ENCODE data around the gene NXF1. TPM values are rescaled to one million over a fixed set of nuclear protein-coding genes. Genes with fewer than 3 reads are reported as not detected.

NXF1 gene
- total and polyA plus RNA-seq, 10 of the 15 experiments (the other 5 are each of a cell fraction or from before 2014, with no cell fraction given): 20.7 to 84.9 (median 40.6) TPM

DNA sequence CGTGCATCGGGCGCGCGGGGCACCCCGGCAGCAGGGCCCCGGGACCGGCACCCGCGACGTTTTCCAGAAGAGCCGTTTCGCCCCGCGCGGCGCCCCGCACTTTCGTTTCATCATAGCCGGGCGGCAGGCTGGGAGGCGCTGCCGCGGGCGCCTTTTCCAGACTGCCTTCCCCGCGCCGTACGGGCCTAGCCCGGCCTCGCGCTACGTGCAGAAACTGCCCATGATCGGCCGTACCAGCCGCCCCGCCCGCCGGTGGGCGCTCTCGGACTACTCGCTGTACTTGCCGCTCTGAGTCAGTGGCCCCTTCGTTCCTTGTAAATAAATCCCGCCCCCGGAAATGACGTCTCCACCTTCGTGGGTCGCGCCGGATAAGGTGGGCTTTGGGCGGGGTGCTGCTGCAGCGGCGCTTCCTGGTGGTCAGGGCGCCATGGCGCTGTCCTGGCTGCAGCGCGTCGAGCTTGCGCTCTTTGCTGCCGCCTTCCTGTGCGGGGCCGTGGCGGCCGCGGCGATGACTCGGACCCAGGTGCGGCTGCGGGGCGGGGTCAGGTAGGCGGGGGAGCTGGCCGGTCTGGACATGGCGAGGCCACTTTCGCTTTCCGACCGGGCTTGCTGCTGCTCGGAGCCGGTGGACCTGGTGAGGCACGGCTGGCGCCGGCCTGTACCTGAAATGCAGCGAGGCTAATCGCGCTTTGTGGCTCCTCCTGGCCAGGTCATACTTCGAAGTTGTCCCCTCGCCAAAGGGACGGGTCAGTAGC, 18.1 kb downstream of the NXF1 start, which contains the start of gene TMEM179B (continued):
- TF ChIP-seq, protein P1, sequence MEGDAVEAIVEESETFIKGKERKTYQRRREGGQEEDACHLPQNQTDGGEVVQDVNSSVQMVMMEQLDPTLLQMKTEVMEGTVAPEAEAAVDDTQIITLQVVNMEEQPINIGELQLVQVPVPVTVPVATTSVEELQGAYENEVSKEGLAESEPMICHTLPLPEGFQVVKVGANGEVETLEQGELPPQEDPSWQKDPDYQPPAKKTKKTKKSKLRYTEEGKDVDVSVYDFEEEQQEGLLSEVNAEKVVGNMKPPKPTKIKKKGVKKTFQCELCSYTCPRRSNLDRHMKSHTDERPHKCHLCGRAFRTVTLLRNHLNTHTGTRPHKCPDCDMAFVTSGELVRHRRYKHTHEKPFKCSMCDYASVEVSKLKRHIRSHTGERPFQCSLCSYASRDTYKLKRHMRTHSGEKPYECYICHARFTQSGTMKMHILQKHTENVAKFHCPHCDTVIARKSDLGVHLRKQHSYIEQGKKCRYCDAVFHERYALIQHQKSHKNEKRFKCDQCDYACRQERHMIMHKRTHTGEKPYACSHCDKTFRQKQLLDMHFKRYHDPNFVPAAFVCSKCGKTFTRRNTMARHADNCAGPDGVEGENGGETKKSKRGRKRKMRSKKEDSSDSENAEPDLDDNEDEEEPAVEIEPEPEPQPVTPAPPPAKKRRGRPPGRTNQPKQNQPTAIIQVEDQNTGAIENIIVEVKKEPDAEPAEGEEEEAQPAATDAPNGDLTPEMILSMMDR (IDR thresholded peaks at IDR 0.05 in 2 of 3, conservative IDR thresholded peaks at IDR 0.05 in 1 of 3; ENCODE audit: control insufficient read depth in 2 of 3, extremely low read depth in 1 of 3, insufficient read depth in 1 of 3, low read depth in 3 of 3, low read length in 3 of 3): peak; percentile 65 to 75 (median 74)
- TF ChIP-seq SMC3 (IDR thresholded peaks at IDR 0.05; ENCODE audit: borderline replicate concordance, low read length): peak; percentile 25; the same call in 1 of the 2 replicates
- TF ChIP-seq EED (IDR thresholded peaks at IDR 0.05; ENCODE audit: low read depth): no peak
- peak; percentile 69; the same call in 1 of the 2 replicates for TF ChIP-seq CHD2 (IDR thresholded peaks at IDR 0.05; ENCODE audit: borderline replicate concordance, low read depth, low read length)
- TF ChIP-seq POLR2A (IDR thresholded peaks at IDR 0.05; ENCODE audit: low read depth, low read length): peak; percentile 99
- TF ChIP-seq PAX8 (IDR thresholded peaks at IDR 0.05): no peak
- no peak for TF ChIP-seq ZZZ3 (IDR thresholded peaks at IDR 0.05; ENCODE audit: control insufficient read depth, insufficient read length, low read depth)
- TF ChIP-seq SREBF2 (IDR thresholded peaks at IDR 0.05; ENCODE audit: low read length): no peak
- no peak for TF ChIP-seq ZNF217 (IDR thresholded peaks at IDR 0.05)
- TF ChIP-seq CBFB (IDR thresholded peaks at IDR 0.05; ENCODE audit: low read depth): peak; percentile 83
- TF ChIP-seq ZBTB4 (CRISPR knock-in tag; IDR thresholded peaks at IDR 0.05): no peak
- no peak for TF ChIP-seq HDAC6 (IDR thresholded peaks at IDR 0.05; ENCODE audit: unreplicated experiment)
- TF ChIP-seq CEBPB (IDR thresholded peaks at IDR 0.05; ENCODE audit: borderline replicate concordance in 1 of 2, low read depth in 2 of 2, low read length in 2 of 2): no peak
- no peak; the same call in 1 of the 2 replicates for TF ChIP-seq STAT1 (conservative IDR thresholded peaks at IDR 0.05)
- peak; percentile 58 for TF ChIP-seq RAD21 (IDR thresholded peaks at IDR 0.05; ENCODE audit: insufficient read depth, low read depth, low read length)
- TF ChIP-seq GABPA (IDR thresholded peaks at IDR 0.05; ENCODE audit: low read depth): peak; percentile 93
- no peak for TF ChIP-seq JUNB (IDR thresholded peaks at IDR 0.05)
- TF ChIP-seq, protein P2, sequence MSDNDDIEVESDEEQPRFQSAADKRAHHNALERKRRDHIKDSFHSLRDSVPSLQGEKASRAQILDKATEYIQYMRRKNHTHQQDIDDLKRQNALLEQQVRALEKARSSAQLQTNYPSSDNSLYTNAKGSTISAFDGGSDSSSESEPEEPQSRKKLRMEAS (IDR thresholded peaks at IDR 0.05; ENCODE audit: low read depth, low read length): peak; percentile 60; the same call in 1 of the 2 replicates
- TF ChIP-seq RFX5 (IDR thresholded peaks at IDR 0.05; ENCODE audit: low read depth, low read length): no peak
- TF ChIP-seq FOXK2 (IDR thresholded peaks at IDR 0.05): 0 out of 2 replicates have a peak, but pooled peaks have one; percentile 21
- peak; percentile 43; the same call in 1 of the 2 replicates for TF ChIP-seq ATF7 (IDR thresholded peaks at IDR 0.05; ENCODE audit: low read depth)
- no peak for TF ChIP-seq CHD4 (IDR thresholded peaks at IDR 0.05)
- TF ChIP-seq, protein P3, sequence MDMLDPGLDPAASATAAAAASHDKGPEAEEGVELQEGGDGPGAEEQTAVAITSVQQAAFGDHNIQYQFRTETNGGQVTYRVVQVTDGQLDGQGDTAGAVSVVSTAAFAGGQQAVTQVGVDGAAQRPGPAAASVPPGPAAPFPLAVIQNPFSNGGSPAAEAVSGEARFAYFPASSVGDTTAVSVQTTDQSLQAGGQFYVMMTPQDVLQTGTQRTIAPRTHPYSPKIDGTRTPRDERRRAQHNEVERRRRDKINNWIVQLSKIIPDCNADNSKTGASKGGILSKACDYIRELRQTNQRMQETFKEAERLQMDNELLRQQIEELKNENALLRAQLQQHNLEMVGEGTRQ (IDR thresholded peaks at IDR 0.05; ENCODE audit: borderline replicate concordance, low read depth, low read length): no peak
- TF ChIP-seq NKRF (conservative IDR thresholded peaks at IDR 0.05): peak; percentile 86
